ENCODE results near the gene BCKDHA. TPM values are rescaled to one million over a fixed set of nuclear protein-coding genes. Genes with fewer than 3 reads are reported as not detected.
"Not testable (repeated sequence)": the region's sequence is repeated elsewhere in the genome, so short reads cannot be mapped to it uniquely, and the experiment has no call there.

Gene BCKDHA
- total RNA-seq, 1 experiment from 2014 or later: 32.6 TPM

DNA sequence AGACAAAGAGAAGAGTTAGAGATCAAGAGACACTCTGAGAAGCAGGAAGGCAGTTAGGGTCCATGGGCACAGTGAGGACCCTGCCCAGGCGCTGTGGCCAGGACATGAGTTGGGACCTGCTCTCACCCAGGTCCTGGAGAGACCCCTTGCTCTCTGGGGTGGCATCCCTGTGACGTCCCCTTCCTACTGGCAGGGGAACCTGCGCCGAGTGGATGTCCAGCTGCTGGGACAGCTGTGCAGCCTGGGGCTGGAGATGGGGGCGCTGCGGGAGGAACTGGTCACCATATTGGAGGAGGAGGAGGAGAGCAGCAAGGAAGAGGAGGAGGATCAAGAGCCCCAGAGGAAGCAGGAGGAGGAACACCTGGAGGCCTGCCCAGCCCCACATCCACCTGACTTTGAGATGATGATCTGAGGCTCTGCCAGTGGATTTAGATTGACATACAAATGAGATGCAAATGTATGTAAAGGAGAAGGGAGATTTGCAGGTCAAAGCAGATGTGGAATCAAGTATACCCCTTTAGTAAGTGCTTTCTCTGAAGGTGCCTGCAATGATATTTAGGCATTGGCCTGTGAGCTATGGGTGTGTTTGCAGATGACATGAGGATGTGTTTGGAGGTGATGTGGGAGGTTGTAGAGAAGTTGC lies 46.3 kb downstream of the BCKDHA start:
- no peak for DNase-seq (ENCODE audit: low spot score)

DNA sequence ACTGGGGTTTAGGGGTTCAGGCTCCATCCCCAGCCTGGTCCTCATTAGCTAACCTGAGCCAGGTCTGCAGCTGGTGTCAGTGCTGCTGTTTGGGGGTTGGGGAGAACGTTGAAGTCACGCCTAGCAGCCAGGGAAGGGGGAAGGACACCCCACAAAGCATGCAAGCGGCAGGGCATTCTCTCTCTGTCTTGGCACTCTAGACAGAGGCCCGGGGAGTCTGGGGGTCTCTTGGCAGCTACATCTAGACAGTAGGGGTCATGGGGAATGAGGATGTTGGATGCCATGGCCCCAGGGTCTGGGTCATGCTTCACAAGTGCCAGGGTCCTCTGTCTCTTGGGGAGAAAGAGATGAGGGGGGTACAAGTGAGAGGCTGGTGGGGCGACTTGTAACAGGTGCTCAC lies 48.0 kb downstream of the BCKDHA start:
- no peak for DNase-seq (ENCODE audit: low spot score)

DNA sequence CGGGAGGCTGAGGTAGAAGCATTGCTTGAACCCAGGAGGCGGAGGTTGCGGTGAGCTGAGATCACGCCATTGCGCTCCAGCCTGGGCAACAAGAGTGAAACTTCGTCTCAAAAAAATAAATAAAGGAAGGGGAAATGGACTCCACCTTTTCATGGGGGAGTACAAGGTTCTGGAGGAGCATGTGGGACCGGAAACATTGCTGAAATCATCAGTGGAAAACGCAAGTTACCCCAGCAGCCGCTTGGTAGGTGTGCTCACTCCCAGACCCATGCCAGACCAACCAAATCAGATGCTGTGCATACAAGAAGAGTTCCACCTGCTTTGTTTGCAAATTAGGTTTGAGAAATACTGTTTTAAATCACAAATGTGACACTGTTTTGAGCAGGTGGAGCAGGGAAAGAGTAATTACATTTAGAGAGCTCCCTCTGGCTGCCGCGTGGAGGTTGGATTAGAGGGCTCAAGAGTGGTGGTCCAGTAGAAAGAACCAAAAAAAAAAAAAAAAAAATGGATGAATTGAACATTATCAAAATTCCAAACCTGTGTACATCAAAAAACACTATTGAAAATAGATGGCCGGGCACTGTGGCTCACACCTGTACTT lies 50.2 kb downstream of the BCKDHA start:
- DNase-seq (ENCODE audit: low spot score): no peak

- peak; percentile 57 for DNase-seq (ENCODE audit: low spot score)
Observed at GRCh38 chr19:41449079-41449864, 51.7 kb downstream of the BCKDHA start.

DNA sequence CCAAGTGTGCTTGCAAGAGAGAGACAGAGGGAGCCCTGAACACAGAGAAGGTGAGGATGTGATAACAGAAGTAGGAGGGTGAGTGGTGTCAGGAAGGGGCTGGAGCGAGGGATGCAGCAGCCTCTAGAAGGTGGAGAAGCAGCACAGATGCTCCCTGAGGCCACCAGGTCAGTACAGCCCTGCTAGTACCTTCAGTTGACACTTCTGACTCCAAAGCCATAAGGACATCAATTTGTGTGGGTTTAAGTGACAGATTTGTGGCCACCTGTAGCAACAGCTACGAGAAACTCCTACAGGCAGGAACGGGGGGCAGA lies 52.2 kb downstream of the BCKDHA start:
- DNase-seq (ENCODE audit: low spot score): no peak

DNA sequence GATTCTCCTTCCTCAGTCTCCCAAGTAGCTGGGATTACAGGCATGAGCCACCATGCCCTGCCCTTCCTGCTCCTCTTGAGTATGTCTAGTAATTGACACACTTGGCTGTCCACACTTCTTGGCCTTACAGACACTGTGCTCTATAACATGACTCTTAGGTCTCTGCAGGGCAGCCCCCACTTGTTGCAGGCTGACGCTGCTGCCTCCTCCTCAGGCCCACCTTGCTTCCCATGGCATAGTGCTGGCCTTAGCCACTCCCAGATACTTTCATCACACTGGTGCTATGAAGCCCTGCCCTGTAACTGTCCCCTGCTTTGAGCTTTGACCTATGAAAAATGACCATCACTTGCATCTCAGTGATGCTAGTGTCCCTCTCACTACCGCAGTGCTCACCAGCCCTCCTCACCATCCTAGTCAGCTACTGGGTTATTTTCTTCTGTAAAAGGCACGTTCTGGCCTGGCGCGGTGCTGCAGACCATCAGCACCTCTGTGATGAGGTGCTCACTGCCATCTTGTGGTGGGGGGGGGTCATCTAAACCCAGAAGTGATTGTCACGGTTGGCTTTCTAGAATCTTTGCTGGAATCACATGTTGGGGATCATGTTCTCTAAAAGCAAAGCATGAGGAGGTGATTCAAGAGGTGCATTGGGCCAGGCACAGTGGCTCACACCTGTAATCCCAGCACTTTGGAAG lies 55.1 kb downstream of the BCKDHA start:
- DNase-seq (ENCODE audit: low spot score): no peak

DNA sequence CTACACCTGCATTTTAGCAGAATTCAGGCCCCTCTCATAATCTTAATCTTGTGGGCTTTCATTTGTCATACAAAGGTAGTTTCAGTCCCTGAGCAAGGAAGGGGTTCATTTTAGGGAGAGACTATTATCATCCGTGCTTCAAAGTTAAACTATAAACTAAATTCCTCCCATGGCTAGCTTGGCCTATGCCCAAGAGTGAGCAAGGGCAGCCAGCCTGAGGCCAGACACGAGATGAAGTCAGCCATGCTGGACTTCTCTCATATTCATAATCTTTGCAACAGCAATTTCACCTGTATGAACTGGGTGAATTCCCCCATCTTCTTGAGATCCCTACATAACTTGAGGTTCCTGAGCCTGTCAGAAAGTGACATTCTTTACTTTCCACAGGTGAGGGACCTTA lies 58.3 kb downstream of the BCKDHA start:
- DNase-seq (ENCODE audit: low spot score): no peak

DNA sequence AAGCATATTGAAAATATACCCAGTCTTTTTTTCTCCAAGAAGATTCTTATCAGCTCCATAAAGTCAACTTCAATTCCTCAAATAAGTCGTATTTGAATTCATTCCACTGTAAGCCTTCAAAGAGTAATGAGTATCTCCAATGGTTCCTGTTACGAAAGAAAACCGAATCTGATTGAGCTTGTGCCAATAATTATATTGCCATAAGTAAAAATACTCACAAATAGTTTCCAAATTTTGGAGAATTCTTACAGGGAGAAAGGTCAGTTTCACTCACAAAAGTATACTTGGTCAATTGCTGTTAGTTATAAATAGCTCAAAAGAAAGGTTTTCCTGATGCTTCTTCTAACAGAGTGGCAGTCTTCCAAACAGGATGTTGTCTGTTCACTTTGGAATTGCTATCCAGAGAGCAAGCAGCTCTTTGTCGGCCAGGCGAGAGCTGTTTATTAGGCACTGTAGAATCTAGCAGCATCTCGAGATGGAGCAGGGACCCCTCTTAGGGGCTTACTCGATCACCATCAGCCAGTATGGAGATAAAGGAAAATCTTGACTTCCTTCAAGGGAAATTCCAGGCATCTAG lies 58.8 kb downstream of the BCKDHA start:
- no peak for DNase-seq (ENCODE audit: low spot score)

- DNase-seq (ENCODE audit: low spot score): no peak
Observed at GRCh38 chr19:41457241-41457640, 59.6 kb downstream of the BCKDHA start.

GRCh38 chr19:41462497-41462896 lies 64.9 kb downstream of the BCKDHA start:
- no peak for DNase-seq (ENCODE audit: low spot score)

DNA sequence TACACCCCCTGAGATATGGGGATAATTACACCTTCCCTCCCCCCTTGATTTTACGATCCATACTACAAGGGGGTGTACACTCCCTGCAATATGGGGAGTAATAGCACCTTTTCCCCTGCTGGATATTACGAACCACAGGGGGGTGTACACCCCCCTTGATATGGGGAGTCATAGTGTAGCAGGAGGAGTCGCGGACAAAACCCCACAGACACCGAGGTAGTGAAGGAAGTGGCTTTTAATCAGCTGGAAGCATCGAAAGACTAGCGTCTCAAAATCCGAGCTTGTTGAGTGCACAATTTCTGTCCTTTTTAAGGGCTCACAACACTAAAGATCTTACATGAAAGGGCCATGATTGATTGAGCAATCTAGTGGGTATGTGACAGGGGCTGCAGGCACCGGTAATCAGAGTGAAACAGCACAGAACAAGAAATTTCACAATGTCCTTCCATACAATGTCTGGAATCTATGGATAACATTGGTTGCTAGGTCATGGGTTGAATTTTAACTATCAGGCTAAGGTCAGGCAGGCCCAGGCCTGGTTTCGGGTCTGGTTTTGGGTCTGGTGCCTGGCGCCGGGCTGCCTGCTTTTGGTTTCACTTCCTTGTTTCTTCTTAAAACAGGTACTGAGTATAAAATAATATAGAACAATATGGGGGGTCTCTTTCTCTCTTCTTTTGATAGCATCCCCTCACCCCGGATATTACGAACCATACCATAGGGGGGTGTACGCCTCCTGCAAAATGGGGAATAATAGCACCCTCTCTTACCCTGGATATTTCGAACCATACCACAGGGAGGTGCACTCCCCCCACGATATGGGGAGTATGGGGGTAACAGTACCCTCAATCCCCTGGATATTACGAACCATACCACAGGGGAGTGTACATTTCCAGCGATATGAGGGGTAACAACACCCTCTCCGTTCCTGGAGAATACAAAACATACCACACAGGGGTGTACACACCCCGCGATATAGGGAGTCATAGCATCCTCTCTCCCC lies 65.9 kb downstream of the BCKDHA start:
- not testable (repeated sequence) for DNase-seq (ENCODE audit: low spot score)

Other genes starting within 250 kb of the BCKDHA start
- gene CYP2S1, start 204.6 kb upstream of the BCKDHA start, total RNA-seq (2014; rRNA removed; shearing (Covaris generic)): 3.0 and 4.1 TPM in 2 replicates
- 97.8 and 105 TPM in 2 replicates for gene AXL, start 178.6 kb upstream of the BCKDHA start, total RNA-seq (2014; rRNA removed; shearing (Covaris generic))
- gene HNRNPUL1, start 133.4 kb upstream of the BCKDHA start, total RNA-seq (2014; rRNA removed; shearing (Covaris generic)): 70.9 and 82.4 TPM in 2 replicates
- 4.6 and 7.8 TPM in 2 replicates for gene CCDC97, start 87.6 kb upstream of the BCKDHA start, total RNA-seq (2014; rRNA removed; shearing (Covaris generic))
- gene TGFB1, start 43.9 kb upstream of the BCKDHA start, total RNA-seq (2014; rRNA removed; shearing (Covaris generic)): 12.5 and 15.4 TPM in 2 replicates
- 7.5 and 9.3 TPM in 2 replicates for gene B9D2, start 33.7 kb upstream of the BCKDHA start, total RNA-seq (2014; rRNA removed; shearing (Covaris generic))
- 0.08 and 0.97 TPM in 2 replicates for gene TMEM91, start 21.3 kb upstream of the BCKDHA start, total RNA-seq (2014; rRNA removed; shearing (Covaris generic))
- 28.5 and 28.9 TPM in 2 replicates for gene EXOSC5, start 459 bp upstream of the BCKDHA start, total RNA-seq (2014; rRNA removed; shearing (Covaris generic))
- gene B3GNT8, start 29.6 kb downstream of the BCKDHA start, total RNA-seq (2014; rRNA removed; shearing (Covaris generic)): not detected in 2 replicates
- 36.7 and 52.1 TPM in 2 replicates for gene DMAC2, start 42.1 kb downstream of the BCKDHA start, total RNA-seq (2014; rRNA removed; shearing (Covaris generic))
- gene ERICH4, start 45.3 kb downstream of the BCKDHA start, total RNA-seq (2014; rRNA removed; shearing (Covaris generic)): not detected in 2 replicates
- 0.14 TPM in 1 of 2 replicates, not detected in the other for gene CEACAM21, start 178.3 kb downstream of the BCKDHA start, total RNA-seq (2014; rRNA removed; shearing (Covaris generic))
- gene CEACAM4, start 229.3 kb downstream of the BCKDHA start, total RNA-seq (2014; rRNA removed; shearing (Covaris generic)): not detected in 2 replicates